Kidney glomerular epithelial cell (primary cell): ENCODE results near the gene KLHL11.
A peak's percentile ranks its signal among the peaks of the same experiment; 100 is the strongest.
"Not testable (repeated sequence)": the region's sequence is repeated elsewhere in the genome, so short reads cannot be mapped to it uniquely, and the experiment has no call there.

Source experiments
- DNase-seq: peaks from one replicate; lab custom pipeline; 2025; lab: John Stamatoyannopoulos, UW

KLHL11 gene

GRCh38 chr17:41888332-41888965 is 23.2 kb upstream of the KLHL11 start:
- no peak for DNase-seq

- DNase-seq = peak; percentile 8
Observed at GRCh38 chr17:41885733-41886132, 20.5 kb upstream of the KLHL11 start.

GRCh38 chr17:41882756-41883155 is 17.5 kb upstream of the KLHL11 start:
- no peak for DNase-seq

GRCh38 chr17:41880130-41880529 is 14.9 kb upstream of the KLHL11 start:
- no peak for DNase-seq

- not testable (repeated sequence) for DNase-seq
Observed at GRCh38 chr17:41874293-41874670, 9.1 kb upstream of the KLHL11 start.

GRCh38 chr17:41873559-41874292 is 8.5 kb upstream of the KLHL11 start:
- DNase-seq = no peak

- no peak for DNase-seq
Observed at GRCh38 chr17:41871789-41872188, 6.6 kb upstream of the KLHL11 start.

- DNase-seq = no peak
Observed at GRCh38 chr17:41870627-41871026, 5.4 kb upstream of the KLHL11 start.

GRCh38 chr17:41870097-41870496 is 4.9 kb upstream of the KLHL11 start:
- no peak for DNase-seq

- DNase-seq = no peak
Observed at GRCh38 chr17:41869426-41869825, 4.2 kb upstream of the KLHL11 start.

GRCh38 chr17:41868568-41868967 is 3.3 kb upstream of the KLHL11 start:
- no peak for DNase-seq

- DNase-seq = no peak
Observed at GRCh38 chr17:41865596-41865893, 322 bp upstream of the KLHL11 start.

GRCh38 chr17:41864498-41864835 is 756 bp downstream of the KLHL11 start:
- DNase-seq = peak; percentile 22

GRCh38 chr17:41863074-41863848 is 2.0 kb downstream of the KLHL11 start:
- no peak for DNase-seq

- DNase-seq = no peak
Observed at GRCh38 chr17:41860254-41860931, 4.8 kb downstream of the KLHL11 start.

GRCh38 chr17:41851382-41851781 is 13.8 kb downstream of the KLHL11 start:
- not testable (repeated sequence) for DNase-seq

- DNase-seq = no peak
Observed at GRCh38 chr17:41849251-41849990, 15.8 kb downstream of the KLHL11 start.

GRCh38 chr17:41848788-41849187 is 16.4 kb downstream of the KLHL11 start:
- DNase-seq = no peak

GRCh38 chr17:41844971-41845370 is 20.3 kb downstream of the KLHL11 start:
- DNase-seq = no peak

- not testable (repeated sequence) for DNase-seq
Observed at GRCh38 chr17:41840781-41841180, 24.4 kb downstream of the KLHL11 start.

- not testable (repeated sequence) for DNase-seq
Observed at GRCh38 chr17:41839448-41839847, 25.8 kb downstream of the KLHL11 start.
